BE2C (cell line): ENCODE results near the gene GPAT3.

Experiments
- DNase-seq: peaks from one replicate; pipeline ENCODE4 v3.0.0-alpha.2; 2020
- H3K27me3 ChIP-seq: fragments of 250-450 bp; sonication (Bioruptor Pico); 2 replicates; pipeline ENCODE4 v1.5.1; 2020; ENCODE audit warnings: mild to moderate bottlenecking
- H3K36me3 ChIP-seq: fragments of 250-450 bp; sonication (Bioruptor Pico); 2 replicates; pipeline ENCODE4 v1.5.1; 2020; ENCODE audit warnings: mild to moderate bottlenecking
- H3K4me1 ChIP-seq: fragments of 250-450 bp; sonication (Bioruptor Pico); 2 replicates; pipeline ENCODE4 v1.5.1; 2020
- H3K4me3 ChIP-seq: 2 replicates; pipeline ENCODE4 v1.5.1; 2011; ENCODE audit warnings: low read depth, low read length
- H3K9me3 ChIP-seq: fragments of 250-450 bp; sonication (Bioruptor Pico); 2 replicates; pipeline ENCODE4 v1.5.1; 2020
- TF ChIP-seq, protein P1 (sequence below): IDR thresholded peaks from 2 replicates; pipeline ENCODE4 v1.5.1; 2012; ENCODE audit warnings: mild to moderate bottlenecking, low read depth, low read length

The GPAT3 gene

DNA sequence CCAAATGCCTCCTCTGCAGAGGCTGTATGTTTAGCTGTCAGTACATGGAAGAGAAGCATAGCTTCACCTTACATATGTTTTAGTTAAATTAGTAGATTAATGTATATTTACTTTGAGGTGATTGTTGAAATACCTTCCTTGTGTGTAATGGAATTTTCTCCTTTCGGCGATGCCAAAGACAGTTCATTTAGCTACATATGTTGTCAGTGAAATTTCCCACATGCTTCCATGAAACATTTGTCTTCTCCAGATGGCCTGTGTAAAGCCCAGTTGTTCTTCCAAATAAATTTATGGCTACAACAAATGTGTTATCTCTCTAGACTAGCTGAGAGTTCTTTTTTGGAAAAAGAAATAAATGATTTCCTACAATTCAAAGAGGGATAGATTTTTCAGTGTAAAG is 95.2 kb downstream of the GPAT3 start:
- no peaks in the 10 kb centered on the region for H3K9me3 ChIP-seq
- no peak for DNase-seq
- TF ChIP-seq, protein P1, sequence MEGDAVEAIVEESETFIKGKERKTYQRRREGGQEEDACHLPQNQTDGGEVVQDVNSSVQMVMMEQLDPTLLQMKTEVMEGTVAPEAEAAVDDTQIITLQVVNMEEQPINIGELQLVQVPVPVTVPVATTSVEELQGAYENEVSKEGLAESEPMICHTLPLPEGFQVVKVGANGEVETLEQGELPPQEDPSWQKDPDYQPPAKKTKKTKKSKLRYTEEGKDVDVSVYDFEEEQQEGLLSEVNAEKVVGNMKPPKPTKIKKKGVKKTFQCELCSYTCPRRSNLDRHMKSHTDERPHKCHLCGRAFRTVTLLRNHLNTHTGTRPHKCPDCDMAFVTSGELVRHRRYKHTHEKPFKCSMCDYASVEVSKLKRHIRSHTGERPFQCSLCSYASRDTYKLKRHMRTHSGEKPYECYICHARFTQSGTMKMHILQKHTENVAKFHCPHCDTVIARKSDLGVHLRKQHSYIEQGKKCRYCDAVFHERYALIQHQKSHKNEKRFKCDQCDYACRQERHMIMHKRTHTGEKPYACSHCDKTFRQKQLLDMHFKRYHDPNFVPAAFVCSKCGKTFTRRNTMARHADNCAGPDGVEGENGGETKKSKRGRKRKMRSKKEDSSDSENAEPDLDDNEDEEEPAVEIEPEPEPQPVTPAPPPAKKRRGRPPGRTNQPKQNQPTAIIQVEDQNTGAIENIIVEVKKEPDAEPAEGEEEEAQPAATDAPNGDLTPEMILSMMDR = no peak
- H3K4me1 ChIP-seq = peaks cover 4% of the 10 kb centered on the region; the same call in 1 of the 2 replicates
- no peak overlapping the region for H3K4me3 ChIP-seq
- H3K27me3 ChIP-seq = no peaks in the 10 kb centered on the region
- H3K36me3 ChIP-seq = no peaks in the 10 kb centered on the region

DNA sequence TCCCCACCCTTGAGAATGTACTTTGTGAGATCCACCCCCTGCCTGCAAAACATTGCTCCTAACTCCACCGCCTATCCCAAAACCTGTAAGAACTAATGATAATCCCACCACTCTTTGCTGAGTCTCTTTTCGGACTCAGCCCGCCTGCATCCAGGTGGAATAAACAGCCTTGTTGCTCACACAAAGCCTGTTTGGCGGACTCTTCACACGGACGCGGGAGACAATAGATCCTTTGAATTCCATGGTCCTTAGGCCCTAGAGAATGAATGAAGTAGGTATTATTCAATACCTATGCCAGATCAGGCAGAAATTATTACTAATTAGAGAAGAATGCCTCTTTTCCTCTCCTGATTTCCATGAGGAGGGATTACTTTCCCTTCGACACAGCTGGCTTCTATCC is 101.0 kb downstream of the GPAT3 start:
- Histone ChIP-seq H3K4me3 (no peak overlapping the region), H3K27me3 (no peaks in the 10 kb centered on the region), H3K36me3 (no peaks in the 10 kb centered on the region), H3K9me3 (no peaks in the 10 kb centered on the region), H3K4me1 (no peaks in the 10 kb centered on the region)
- DNase-seq = no peak
- TF ChIP-seq, protein P1 = no peak

DNA sequence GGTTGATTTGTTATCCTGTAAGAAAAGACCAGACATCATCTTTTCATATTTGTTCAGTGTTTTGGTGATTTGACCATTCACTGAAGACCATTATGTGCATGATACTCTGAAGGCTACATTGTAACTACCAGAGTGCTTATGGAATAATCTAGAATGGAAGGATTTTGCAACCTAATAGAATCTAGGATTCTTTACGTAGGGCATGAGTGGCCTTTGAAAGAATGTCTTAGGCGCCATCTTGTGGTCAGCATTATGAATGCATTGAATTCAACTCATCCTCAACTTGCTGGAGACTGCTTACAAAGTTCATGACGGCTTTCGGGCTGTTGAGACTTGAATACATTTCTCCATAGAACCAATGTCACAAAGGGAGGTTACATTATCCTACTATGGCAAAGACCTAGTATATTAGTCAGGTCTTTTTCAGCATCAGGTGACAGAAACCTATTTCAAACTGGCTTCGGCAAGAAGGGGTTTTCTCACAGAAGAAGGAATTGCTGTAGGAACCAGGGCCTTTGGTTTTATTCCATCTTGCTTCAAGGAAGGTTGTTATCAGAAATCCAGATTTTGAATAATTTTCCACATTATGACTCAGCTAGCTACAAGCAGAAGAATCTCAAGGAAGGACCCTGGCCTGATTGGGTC is 104.1 kb downstream of the GPAT3 start:
- Histone ChIP-seq H3K4me3 (no peak overlapping the region), H3K36me3 (no peaks in the 10 kb centered on the region), H3K27me3 (no peaks in the 10 kb centered on the region), H3K9me3 (no peaks in the 10 kb centered on the region), H3K4me1 (0 out of 2 replicates have a peak, but pooled peaks cover under 1% of the 10 kb centered on the region)
- TF ChIP-seq, protein P1 = peak; percentile 87
- peak; percentile 67 for DNase-seq

DNA sequence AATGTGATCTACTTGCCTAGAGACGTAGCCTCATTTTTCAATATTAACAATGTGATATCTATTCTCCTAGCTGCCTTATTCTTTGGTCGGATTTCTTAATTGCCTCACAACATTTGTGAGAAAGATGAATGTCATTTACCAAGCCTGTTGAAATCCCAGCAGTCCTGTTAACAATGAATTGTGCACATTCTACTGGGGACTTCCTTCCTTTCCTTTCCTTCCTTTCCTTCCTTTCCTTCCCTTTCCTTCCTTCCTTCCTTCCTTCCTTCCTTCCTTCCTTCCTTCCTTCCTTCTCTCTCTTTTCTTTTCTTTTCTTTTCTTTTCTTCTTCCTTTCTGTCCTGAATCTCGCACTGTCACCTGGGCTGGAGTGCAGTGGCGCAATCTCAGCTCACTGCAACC is 107.1 kb downstream of the GPAT3 start:
- no peak for DNase-seq
- no peaks in the 10 kb centered on the region for H3K36me3 ChIP-seq
- H3K4me3 ChIP-seq = no peak overlapping the region
- H3K27me3 ChIP-seq = no peaks in the 10 kb centered on the region
- TF ChIP-seq, protein P1 = no peak
- H3K4me1 ChIP-seq = peaks cover 12% of the 10 kb centered on the region
- no peaks in the 10 kb centered on the region for H3K9me3 ChIP-seq

DNA sequence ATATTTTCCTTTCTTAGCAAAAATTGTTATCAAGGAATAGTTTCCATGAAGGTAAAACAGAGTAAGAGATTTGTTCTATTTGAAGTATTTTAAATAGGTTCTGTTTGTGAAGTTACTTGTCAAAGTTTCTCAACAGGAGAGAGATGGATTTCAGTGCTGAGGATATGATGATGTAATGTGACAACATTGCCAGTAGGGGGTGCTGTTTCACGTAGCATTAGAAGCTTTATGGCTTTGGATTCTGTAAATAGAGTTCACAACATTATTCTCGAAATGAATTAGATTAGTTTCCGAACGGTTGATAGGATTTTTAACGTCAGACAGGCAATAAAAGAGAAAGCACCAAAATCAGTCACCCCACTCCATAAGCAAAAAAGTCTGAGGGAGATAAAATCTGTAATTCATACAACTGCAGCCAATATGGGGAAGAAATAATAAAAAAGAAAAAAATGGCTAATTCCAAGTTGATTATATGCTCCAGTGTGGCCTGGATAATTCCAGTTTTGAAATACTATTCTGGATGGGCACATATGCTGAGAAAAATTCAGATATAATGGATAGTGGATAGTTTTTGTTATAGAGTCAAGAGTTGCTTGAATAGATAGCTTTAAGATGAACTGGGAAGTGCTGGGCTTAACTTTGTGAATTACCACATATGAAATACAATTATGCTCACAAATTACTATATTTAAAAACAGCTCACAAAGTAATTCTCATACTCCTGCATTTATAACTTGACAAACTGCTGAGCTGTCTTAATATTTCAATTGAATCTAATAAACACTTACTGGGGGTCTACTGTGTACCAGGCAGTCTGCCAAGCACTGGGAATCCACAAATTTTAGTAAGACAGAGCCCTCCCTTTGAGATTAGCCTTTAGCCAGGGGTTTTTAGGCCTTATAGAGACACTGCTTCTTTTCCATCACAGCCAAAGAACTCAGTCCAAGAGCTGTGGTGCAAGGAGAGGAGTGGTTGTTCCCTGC is 109.1 kb downstream of the GPAT3 start:
- peak; percentile 28 for DNase-seq
- Histone ChIP-seq H3K4me3 (peak overlapping the region; percentile 30), H3K27me3 (no peaks in the 10 kb centered on the region), H3K4me1 (peaks cover 12% of the 10 kb centered on the region), H3K9me3 (no peaks in the 10 kb centered on the region), H3K36me3 (no peaks in the 10 kb centered on the region)
- TF ChIP-seq, protein P1 = peak; percentile 86
